SK-N-SH treated with all-trans-retinoic acid at 6 μM for 48 hours (cell line): ENCODE data around the gene PACSIN3.
A peak's percentile ranks its signal among the peaks of the same experiment; 100 is the strongest.

Experiments
- ATAC-seq: fragments of 200-7000 bp; cut with Tn5 transposase; 3 replicates; pipeline ENCODE4 v1.9.1; 2020; ENCODE audit warnings: mild to moderate bottlenecking, moderate library complexity
- ARNTL ChIP-seq: fragments of 450-650 bp; formaldehyde crosslinking; IDR thresholded peaks from 2 replicates; pipeline ENCODE4 v1.5.0; 2020; ENCODE audit warnings: low read depth, mild to moderate bottlenecking, moderate library complexity, borderline replicate concordance
- BACH2 ChIP-seq: fragments of 250-450 bp; sonication (Bioruptor Pico); IDR thresholded peaks from 2 replicates; pipeline ENCODE4 v1.9.0; 2021; ENCODE audit warnings: mild to moderate bottlenecking, borderline replicate concordance
- CREB5 ChIP-seq: fragments of 250-450 bp; sonication (Bioruptor Pico); IDR thresholded peaks from 2 replicates; pipeline ENCODE4 v1.5.1; 2020; ENCODE audit warnings: low read depth, mild to moderate bottlenecking, moderate library complexity
- CSDC2 ChIP-seq: fragments of 250-450 bp; sonication (Bioruptor Pico); IDR thresholded peaks from 2 replicates; pipeline ENCODE4 v1.5.0; 2020; ENCODE audit warnings: mild to moderate bottlenecking, moderate library complexity
- ESRRG ChIP-seq: fragments of 250-450 bp; sonication (Bioruptor Pico); IDR thresholded peaks from 2 replicates; pipeline ENCODE4 v1.6.1; 2021; ENCODE audit warnings: mild to moderate bottlenecking
- GLIS3 ChIP-seq: fragments of 250-450 bp; sonication (Bioruptor Pico); IDR thresholded peaks from 2 replicates; pipeline ENCODE4 v1.5.0; 2020; ENCODE audit warnings: mild to moderate bottlenecking, moderate library complexity
- ISL1 ChIP-seq: fragments of 250-450 bp; sonication (Bioruptor Pico); IDR thresholded peaks from 2 replicates; pipeline ENCODE4 v2.1.2; 2022; ENCODE audit warnings: mild to moderate bottlenecking, moderate library complexity
- OSR1 ChIP-seq: fragments of 250-450 bp; sonication (Bioruptor Pico); IDR thresholded peaks from 2 replicates; pipeline ENCODE4 v1.8.0; 2022; ENCODE audit warnings: moderate library complexity, mild to moderate bottlenecking, inconsistent platforms
- POU6F1 ChIP-seq: fragments of 250-450 bp; sonication (Bioruptor Pico); IDR thresholded peaks from 2 replicates; pipeline ENCODE4 v1.8.0; 2021; ENCODE audit warnings: low read depth, mild to moderate bottlenecking, moderate library complexity, borderline replicate concordance
- PPARA ChIP-seq: fragments of 250-450 bp; sonication (Bioruptor Pico); IDR thresholded peaks from 2 replicates; pipeline ENCODE4 v1.5.0; 2020; ENCODE audit warnings: mild to moderate bottlenecking, borderline replicate concordance
- RARB ChIP-seq: fragments of 250-450 bp; sonication (Bioruptor Pico); IDR thresholded peaks from 2 replicates; pipeline ENCODE4 v1.8.0; 2021; ENCODE audit warnings: mild to moderate bottlenecking, moderate library complexity
- TCF4 ChIP-seq: fragments of 250-450 bp; sonication (Bioruptor Pico); IDR thresholded peaks from 2 replicates; pipeline ENCODE4 v1.8.0; 2021; ENCODE audit warnings: mild to moderate bottlenecking, moderate library complexity, borderline replicate concordance
- ZC3H10 ChIP-seq: fragments of 250-450 bp; sonication (Bioruptor Pico); IDR thresholded peaks from 2 replicates; pipeline ENCODE4 v1.5.1; 2021; ENCODE audit warnings: mild to moderate bottlenecking, moderate library complexity
- ZFP3 ChIP-seq: fragments of 250-450 bp; sonication (Bioruptor Pico); IDR thresholded peaks from 2 replicates; pipeline ENCODE4 v1.5.0; 2020; ENCODE audit warnings: mild to moderate bottlenecking, moderate library complexity
- ZFP30 ChIP-seq: fragments of 450-650 bp; formaldehyde crosslinking; IDR thresholded peaks from 2 replicates; pipeline ENCODE4 v1.5.0; 2022; ENCODE audit warnings: mild to moderate bottlenecking, moderate library complexity
- TF ChIP-seq, protein P1 (sequence below): fragments of 250-450 bp; sonication (Bioruptor Pico); IDR thresholded peaks from 2 replicates; pipeline ENCODE4 v1.5.1; 2021; ENCODE audit warnings: mild to moderate bottlenecking, moderate library complexity
- TF ChIP-seq, protein P2 (sequence below): fragments of 250-450 bp; sonication (Bioruptor Pico); IDR thresholded peaks from 2 replicates; pipeline ENCODE4 v1.8.0; 2020; ENCODE audit warnings: mild to moderate bottlenecking, moderate library complexity, borderline replicate concordance
- TF ChIP-seq, protein P3 (sequence below): fragments of 250-450 bp; sonication (Bioruptor Pico); IDR thresholded peaks from 2 replicates; pipeline ENCODE4 v1.5.0; 2020; ENCODE audit warnings: mild to moderate bottlenecking, moderate library complexity

The PACSIN3 gene

DNA sequence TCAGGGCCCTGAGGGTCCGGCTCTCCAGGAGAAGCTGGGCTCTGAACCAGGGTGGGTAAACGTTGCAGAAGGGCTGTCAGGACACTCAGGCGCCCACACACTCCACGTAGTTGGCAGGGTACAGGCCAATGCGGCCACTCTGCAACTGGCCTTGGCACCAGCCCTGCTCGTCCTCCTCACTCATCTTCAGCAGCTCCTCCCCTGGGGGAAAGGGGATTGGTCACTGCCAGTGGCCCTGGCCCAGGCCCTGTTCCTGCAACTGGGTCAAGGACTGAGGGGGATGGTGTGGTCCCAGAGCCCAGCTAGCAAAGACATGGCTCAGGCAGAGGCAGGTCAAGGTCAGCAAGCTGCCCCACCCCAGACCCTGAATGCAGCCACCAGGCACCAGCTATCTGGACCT is 8.4 kb downstream of the PACSIN3 start:
- TF ChIP-seq ISL1 (CRISPR knock-in tag) (no peak), GLIS3 (no peak), TCF4 (CRISPR knock-in tag) (no peak), ARNTL (CRISPR knock-in tag) (no peak), RARB (CRISPR knock-in tag) (no peak), OSR1 (CRISPR knock-in tag) (no peak), BACH2 (CRISPR knock-in tag) (no peak), POU6F1 (no peak), ZFP30 (no peak), ESRRG (CRISPR knock-in tag) (no peak), ZC3H10 (no peak), PPARA (CRISPR knock-in tag) (no peak), CREB5 (no peak), CSDC2 (CRISPR knock-in tag) (no peak)
- TF ChIP-seq, protein P1, sequence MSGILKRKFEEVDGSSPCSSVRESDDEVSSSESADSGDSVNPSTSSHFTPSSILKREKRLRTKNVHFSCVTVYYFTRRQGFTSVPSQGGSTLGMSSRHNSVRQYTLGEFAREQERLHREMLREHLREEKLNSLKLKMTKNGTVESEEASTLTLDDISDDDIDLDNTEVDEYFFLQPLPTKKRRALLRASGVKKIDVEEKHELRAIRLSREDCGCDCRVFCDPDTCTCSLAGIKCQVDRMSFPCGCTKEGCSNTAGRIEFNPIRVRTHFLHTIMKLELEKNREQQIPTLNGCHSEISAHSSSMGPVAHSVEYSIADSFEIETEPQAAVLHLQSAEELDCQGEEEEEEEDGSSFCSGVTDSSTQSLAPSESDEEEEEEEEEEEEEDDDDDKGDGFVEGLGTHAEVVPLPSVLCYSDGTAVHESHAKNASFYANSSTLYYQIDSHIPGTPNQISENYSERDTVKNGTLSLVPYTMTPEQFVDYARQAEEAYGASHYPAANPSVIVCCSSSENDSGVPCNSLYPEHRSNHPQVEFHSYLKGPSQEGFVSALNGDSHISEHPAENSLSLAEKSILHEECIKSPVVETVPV (CRISPR knock-in tag): no peak
- TF ChIP-seq, protein P2, sequence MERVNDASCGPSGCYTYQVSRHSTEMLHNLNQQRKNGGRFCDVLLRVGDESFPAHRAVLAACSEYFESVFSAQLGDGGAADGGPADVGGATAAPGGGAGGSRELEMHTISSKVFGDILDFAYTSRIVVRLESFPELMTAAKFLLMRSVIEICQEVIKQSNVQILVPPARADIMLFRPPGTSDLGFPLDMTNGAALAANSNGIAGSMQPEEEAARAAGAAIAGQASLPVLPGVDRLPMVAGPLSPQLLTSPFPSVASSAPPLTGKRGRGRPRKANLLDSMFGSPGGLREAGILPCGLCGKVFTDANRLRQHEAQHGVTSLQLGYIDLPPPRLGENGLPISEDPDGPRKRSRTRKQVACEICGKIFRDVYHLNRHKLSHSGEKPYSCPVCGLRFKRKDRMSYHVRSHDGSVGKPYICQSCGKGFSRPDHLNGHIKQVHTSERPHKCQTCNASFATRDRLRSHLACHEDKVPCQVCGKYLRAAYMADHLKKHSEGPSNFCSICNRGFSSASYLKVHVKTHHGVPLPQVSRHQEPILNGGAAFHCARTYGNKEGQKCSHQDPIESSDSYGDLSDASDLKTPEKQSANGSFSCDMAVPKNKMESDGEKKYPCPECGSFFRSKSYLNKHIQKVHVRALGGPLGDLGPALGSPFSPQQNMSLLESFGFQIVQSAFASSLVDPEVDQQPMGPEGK: no peak
- TF ChIP-seq, protein P3, sequence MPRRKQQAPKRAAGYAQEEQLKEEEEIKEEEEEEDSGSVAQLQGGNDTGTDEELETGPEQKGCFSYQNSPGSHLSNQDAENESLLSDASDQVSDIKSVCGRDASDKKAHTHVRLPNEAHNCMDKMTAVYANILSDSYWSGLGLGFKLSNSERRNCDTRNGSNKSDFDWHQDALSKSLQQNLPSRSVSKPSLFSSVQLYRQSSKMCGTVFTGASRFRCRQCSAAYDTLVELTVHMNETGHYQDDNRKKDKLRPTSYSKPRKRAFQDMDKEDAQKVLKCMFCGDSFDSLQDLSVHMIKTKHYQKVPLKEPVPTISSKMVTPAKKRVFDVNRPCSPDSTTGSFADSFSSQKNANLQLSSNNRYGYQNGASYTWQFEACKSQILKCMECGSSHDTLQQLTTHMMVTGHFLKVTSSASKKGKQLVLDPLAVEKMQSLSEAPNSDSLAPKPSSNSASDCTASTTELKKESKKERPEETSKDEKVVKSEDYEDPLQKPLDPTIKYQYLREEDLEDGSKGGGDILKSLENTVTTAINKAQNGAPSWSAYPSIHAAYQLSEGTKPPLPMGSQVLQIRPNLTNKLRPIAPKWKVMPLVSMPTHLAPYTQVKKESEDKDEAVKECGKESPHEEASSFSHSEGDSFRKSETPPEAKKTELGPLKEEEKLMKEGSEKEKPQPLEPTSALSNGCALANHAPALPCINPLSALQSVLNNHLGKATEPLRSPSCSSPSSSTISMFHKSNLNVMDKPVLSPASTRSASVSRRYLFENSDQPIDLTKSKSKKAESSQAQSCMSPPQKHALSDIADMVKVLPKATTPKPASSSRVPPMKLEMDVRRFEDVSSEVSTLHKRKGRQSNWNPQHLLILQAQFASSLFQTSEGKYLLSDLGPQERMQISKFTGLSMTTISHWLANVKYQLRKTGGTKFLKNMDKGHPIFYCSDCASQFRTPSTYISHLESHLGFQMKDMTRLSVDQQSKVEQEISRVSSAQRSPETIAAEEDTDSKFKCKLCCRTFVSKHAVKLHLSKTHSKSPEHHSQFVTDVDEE (CRISPR knock-in tag): no peak

GRCh38 chr11:47177229-47177845 is 8.9 kb downstream of the PACSIN3 start:
- TF ChIP-seq, protein P2: 0 out of 2 replicates have a peak, but pooled peaks have one; percentile 4
- TF ChIP-seq ZFP3 (CRISPR knock-in tag): no peak
- no peak for TF ChIP-seq OSR1 (CRISPR knock-in tag)
- TF ChIP-seq POU6F1: no peak
- peak; percentile 70 for ATAC-seq

More for the DNA sequence above, 8.4 kb downstream of the PACSIN3 start:
- no peak for ATAC-seq
